Measurements from ENCODE around the gene SLC12A7.
"Not testable (repeated sequence)": the region's sequence is repeated elsewhere in the genome, so short reads cannot be mapped to it uniquely, and the experiment has no call there.

The SLC12A7 gene

GRCh38 chr5:1006656-1007071, 105.2 kb downstream of the SLC12A7 start:
- no peak for DNase-seq (ENCODE audit: low read depth)

GRCh38 chr5:1005904-1006655, 105.8 kb downstream of the SLC12A7 start:
- DNase-seq (ENCODE audit: low read depth), result no peak

GRCh38 chr5:1005249-1005851, 106.5 kb downstream of the SLC12A7 start:
- no peak for DNase-seq (ENCODE audit: low read depth)

- DNase-seq (ENCODE audit: low read depth), result no peak
Observed at GRCh38 chr5:1004461-1005248, 107.2 kb downstream of the SLC12A7 start.

- no peak for DNase-seq (ENCODE audit: low read depth)
Observed at GRCh38 chr5:1003296-1003937, 108.4 kb downstream of the SLC12A7 start.

- DNase-seq (ENCODE audit: low read depth), result no peak
Observed at GRCh38 chr5:1002836-1003235, 109.0 kb downstream of the SLC12A7 start.

- DNase-seq (ENCODE audit: low read depth), result no peak
Observed at GRCh38 chr5:1002271-1002546, 109.7 kb downstream of the SLC12A7 start.

- no peak for DNase-seq (ENCODE audit: low read depth)
Observed at GRCh38 chr5:1001406-1002270, 110.2 kb downstream of the SLC12A7 start.

- DNase-seq (ENCODE audit: low read depth), result not testable (repeated sequence)
Observed at GRCh38 chr5:1000831-1001230, 111.0 kb downstream of the SLC12A7 start.

All from T follicular helper cell (primary cell).